Measurements from ENCODE around the gene PTPN4.

DNA sequence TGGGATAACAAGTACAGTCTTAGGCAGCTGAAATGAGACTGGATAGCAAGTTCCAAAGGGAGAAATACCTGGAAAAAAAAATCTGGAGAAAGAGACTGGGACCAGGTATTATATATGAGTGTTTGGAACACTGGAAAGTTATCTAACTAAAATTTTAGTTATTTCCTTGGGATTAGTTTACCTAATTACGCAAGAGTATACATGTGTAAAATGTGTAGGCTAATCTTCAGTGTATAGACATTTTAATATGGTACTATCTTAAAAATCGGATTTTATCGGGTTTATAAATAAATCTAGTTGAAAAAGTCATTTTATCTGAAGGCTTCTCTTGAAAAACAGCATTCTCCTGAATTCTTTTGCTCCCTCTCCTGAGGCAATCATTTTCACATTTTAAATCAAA is 257.1 kb downstream of the PTPN4 start:
- TF ChIP-seq, protein P1, sequence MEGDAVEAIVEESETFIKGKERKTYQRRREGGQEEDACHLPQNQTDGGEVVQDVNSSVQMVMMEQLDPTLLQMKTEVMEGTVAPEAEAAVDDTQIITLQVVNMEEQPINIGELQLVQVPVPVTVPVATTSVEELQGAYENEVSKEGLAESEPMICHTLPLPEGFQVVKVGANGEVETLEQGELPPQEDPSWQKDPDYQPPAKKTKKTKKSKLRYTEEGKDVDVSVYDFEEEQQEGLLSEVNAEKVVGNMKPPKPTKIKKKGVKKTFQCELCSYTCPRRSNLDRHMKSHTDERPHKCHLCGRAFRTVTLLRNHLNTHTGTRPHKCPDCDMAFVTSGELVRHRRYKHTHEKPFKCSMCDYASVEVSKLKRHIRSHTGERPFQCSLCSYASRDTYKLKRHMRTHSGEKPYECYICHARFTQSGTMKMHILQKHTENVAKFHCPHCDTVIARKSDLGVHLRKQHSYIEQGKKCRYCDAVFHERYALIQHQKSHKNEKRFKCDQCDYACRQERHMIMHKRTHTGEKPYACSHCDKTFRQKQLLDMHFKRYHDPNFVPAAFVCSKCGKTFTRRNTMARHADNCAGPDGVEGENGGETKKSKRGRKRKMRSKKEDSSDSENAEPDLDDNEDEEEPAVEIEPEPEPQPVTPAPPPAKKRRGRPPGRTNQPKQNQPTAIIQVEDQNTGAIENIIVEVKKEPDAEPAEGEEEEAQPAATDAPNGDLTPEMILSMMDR (conservative IDR thresholded peaks at IDR 0.05 in 1 of 2, IDR thresholded peaks at IDR 0.05 in 1 of 2; ENCODE audit: extremely low read depth in 1 of 2, insufficient read depth in 1 of 2, low read depth in 1 of 2, low read length in 2 of 2) = no peak
- TF ChIP-seq EZH2 (IDR thresholded peaks at IDR 0.05; ENCODE audit: borderline replicate concordance, low read length) = no peak

All from mammary epithelial cell (primary cell).